SKM-1 (cell line): ENCODE measurements around the gene VTN.
"Not testable (repeated sequence)": the region's sequence is repeated elsewhere in the genome, so short reads cannot be mapped to it uniquely, and the experiment has no call there.

Source experiments
- DNase-seq: peaks from one replicate; lab custom pipeline; 2025; ENCODE audit not compliant: unreplicated experiment; lab: John Stamatoyannopoulos, UW

VTN gene

GRCh38 chr17:28344011-28344410, 26.1 kb downstream of the VTN start:
- DNase-seq, result no peak

GRCh38 chr17:28343491-28343932, 26.6 kb downstream of the VTN start:
- DNase-seq, result no peak

DNA sequence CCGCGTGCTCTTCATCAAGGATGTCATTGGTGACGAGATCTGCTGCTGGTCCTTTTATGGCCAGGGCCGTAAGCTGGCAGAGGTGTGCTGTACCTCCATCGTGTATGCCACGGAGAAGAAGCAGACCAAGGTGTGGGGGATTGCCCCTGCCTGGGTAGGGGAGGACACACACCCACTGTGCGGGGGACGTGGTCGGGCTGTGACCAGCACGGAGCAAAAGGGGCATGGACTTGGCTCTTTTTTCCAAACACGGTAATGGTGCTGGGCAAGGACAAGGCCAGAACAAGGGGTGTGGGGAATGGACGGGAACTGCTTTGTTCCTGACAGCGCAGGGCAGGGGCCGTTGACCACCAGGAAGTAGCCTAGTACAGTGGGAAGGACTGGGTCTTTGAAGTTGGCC, 27.8 kb downstream of the VTN start:
- no peak for DNase-seq

GRCh38 chr17:28341516-28341915, 28.6 kb downstream of the VTN start:
- no peak for DNase-seq

DNA sequence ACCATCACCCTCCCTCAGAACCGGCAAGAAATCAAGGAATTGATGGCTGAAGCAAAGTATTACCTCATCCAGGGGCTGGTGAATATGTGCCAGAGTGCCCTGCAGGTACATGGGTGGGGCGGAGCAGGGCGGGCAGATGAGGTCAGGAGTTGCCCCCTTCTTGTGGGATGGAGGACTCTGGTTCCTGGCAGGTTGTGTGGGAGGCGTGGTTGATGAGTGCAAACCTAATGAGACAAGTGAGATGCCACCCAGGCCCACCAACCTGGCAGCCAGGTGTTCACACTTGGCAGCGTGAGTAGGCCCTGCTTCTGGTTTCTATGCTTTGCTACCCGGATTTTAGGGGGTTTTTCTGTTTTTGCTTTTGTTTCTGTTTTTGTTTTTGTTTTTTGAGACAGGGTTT, 29.7 kb downstream of the VTN start:
- no peak for DNase-seq

- no peak for DNase-seq
Observed at GRCh38 chr17:28339431-28339830, 30.7 kb downstream of the VTN start.

GRCh38 chr17:28338769-28339212, 31.3 kb downstream of the VTN start:
- DNase-seq, result not testable (repeated sequence)

GRCh38 chr17:28338056-28338768, 31.9 kb downstream of the VTN start:
- DNase-seq, result no peak

DNA sequence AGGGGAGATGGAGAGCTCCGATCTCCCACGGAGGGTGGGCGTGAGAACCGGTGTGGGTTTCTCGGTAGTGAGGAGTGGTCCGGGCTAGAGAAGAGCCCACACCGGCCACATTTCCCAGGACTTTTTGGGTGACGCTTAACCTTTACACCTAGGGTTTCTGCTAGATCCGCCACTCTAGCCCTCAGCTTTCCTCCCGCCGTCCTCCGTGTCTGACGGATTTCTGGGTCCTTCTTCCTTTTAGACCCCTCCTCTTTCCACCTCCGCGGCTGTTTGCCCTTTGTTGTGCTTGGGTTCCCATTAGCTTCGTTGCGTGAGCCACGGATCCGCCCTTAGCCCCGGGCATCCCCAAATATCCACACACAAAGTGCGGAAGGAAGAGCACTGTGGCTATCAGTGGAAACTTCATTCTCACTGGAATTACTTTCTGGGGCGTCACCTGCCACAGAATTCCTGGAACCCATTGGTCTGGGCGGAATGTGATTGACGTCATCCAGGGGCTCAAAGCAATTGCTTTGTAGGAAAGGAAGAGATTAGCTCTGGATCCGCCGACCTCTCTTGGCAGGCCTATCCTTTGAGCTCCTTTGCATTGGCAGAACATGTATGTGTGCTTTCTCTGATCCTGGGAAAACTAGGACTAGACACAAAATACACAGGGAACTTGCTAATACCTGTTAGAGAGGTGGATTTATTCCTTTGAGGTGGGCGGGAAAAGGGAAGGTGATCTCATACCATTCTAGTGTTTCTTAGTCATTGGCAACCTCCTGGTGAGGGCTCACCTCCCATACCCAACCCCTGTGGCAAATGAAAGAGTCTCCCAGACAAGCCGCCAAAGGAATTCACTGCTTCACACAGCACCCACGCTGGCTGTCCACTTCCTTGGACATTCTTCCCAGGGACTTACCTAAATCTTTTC, 33.9 kb downstream of the VTN start:
- DNase-seq, result no peak

- peak; percentile 96 for DNase-seq
Observed at GRCh38 chr17:28335201-28335958, 34.7 kb downstream of the VTN start, which contains the start of the genes IFT20 and TNFAIP1. IFT20 (minus strand) TSS chr17:28335472; CDS start chr17:28331985, 3,487 bp downstream. TNFAIP1 (plus strand) TSS chr17:28335761; CDS start chr17:28339522, 3,761 bp downstream.

GRCh38 chr17:28334666-28335200, 35.4 kb downstream of the VTN start:
- no peak for DNase-seq

GRCh38 chr17:28334171-28334570, 35.9 kb downstream of the VTN start:
- no peak for DNase-seq

DNA sequence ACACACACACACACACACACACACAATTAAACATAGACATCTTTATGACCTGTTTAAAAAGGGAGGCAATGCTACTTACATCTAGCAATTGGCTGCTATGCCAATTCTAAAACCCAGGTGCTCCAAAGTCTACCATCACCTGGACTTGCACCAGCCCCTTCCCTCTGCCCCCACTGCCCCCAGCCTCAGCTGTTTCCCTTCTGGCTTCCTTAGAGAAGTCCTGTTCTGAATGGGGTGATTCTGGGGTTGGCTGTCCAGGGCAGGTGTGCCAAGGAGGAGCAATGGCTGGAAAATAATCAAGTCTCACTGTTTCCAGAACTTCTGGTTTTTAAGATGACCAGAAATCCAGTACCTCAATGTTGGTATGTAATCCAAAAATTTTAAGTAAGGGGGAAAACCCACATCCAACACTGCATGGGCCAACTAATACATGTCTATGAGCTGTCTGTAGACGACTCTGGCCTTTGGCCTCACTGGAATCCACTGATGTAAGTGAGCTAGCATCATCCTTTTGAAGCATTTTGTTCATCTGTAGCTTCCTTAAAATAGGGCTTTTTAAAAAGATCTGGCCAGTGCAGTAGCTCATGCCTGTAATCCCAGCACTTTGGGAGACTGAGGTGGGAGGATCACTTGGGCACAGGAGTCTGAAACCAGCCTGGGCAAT, 36.9 kb downstream of the VTN start:
- DNase-seq, result no peak

DNA sequence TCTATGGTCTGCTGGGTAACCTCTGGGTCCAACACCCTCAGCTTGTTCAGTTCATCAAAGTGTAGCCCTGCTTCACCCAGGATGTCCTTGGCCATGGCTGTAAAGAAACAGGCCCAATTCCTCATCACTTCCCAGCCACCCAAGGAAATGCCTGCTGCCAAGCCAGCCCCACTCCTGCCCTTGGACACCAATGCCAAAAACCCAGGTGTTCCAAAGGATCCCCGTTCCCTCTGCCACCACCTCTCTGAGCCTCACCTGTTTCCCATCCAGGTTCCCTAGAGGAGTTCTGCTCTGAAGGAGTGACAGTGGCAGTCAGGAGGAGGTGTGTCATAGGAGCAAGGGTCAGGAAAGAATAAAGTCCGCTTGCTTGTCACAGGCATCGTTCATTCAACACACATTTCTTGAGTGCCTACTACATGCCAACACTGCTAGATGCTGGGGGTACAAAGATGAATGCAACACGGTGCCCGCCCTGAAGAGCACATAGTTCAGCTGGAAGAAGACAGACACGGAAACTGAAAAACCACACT, 38.2 kb downstream of the VTN start:
- DNase-seq, result no peak

DNA sequence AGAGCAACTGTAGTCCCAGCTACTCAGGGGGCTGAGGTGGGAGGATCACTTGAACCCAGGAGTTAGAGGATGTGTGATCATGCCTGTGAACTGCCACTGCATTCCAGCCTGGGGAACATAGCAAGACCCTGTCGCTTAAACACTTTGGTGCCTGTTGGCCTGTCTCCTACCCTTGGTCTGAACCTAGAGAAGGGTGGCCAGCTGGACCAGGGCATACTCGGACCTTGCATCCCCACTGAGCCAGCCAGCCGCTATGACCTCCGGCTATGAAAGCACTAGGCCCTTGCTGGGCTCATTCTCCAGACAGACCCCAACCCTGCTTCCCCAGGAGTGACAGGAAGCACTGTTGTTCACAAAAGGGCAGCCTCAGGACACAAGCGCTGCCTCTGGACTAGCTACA, 39.4 kb downstream of the VTN start:
- DNase-seq, result no peak

- DNase-seq, result no peak
Observed at GRCh38 chr17:28328325-28328724, 41.8 kb downstream of the VTN start.

GRCh38 chr17:28327709-28328108, 42.4 kb downstream of the VTN start:
- DNase-seq, result no peak

DNA sequence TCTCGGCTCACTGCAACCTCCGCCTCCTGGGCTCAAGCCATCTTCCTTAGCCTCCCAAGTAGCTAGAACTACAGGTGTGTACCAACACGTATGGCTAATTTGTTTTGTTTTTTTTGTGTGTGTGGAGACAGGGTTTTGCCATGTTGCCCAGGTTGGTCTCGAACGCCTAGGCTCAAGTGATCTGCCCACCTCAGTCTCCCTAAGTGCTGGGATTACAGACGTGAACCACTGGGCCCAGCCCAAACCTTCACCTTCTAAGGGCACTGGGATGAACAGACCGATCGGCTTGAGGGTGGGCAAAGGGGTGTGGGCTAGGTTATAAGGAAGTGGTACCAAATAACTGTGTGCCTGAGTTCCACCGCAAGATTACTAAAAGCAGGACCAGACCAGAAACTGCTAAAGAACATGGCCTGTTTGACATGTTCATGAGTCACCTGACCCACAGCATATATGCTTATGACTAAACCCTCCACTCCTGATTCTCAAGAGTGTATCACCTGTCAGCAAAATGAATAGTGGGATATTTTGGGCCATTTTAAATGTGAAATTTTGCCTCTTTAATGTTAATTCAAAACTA, 43.0 kb downstream of the VTN start:
- no peak for DNase-seq

DNA sequence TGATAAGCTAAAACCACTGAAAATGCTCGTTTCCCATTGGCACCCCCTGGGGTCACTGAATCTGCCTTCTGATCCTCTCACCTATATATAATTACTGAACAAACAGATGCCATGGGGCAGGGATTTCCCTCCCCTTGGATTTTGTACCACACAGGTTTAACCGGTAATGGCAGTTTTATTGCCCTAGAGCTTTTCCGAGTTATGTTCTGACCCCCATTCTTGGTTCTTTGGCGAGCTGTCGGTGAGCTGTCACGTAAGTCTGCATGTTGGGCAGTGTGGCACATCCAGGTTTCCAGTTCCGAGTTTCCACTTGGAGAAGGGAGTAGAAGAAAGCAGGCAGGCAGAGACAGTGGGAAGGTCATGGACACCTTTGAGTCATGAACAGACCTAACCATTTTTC, 44.0 kb downstream of the VTN start:
- no peak for DNase-seq

GRCh38 chr17:28325211-28325610, 44.9 kb downstream of the VTN start:
- no peak for DNase-seq
